HG03460 (cell line): ENCODE data around the gene ELOB.

Source experiments
- ATAC-seq: cut with Tn5 transposase; IDR thresholded peaks from one replicate; pipeline ENCODE4 v1.9.1; 2021; ENCODE audit not compliant: unreplicated experiment

The ELOB gene

DNA sequence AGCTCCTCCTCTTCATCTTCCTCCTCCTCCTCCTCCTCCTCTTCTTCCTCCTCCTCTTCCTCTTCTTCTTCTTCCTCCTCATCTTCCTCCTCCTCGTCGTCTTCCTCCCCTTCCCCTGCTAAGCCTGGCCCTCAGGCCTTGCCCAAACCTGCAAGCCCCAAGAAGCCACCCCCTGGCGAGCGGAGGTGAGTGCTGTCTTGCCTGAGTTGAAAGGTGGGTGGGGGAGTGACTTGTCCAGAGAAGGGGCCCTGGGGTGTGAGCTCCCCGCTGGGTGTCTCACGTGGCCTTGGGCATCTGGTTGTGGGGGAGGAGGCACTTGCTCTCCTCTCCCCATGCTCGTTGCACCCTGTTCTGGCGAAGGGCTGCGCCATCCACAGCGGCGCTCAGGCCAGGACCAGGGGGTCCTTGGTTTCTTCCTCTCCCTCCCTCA is 8.0 kb downstream of the ELOB start:
- ATAC-seq = no peak

GRCh38 chr16:2768403-2769089 is 8.5 kb downstream of the ELOB start:
- ATAC-seq = no peak

GRCh38 chr16:2767891-2768290 is 9.2 kb downstream of the ELOB start:
- no peak for ATAC-seq

- ATAC-seq = no peak
Observed at GRCh38 chr16:2767140-2767731, 9.8 kb downstream of the ELOB start.

GRCh38 chr16:2766430-2767139 is 10.5 kb downstream of the ELOB start:
- no peak for ATAC-seq

GRCh38 chr16:2765462-2766404 is 11.3 kb downstream of the ELOB start:
- no peak for ATAC-seq

- ATAC-seq = no peak
Observed at GRCh38 chr16:2764718-2765117, 12.4 kb downstream of the ELOB start.

- no peak for ATAC-seq
Observed at GRCh38 chr16:2763173-2763572, 13.9 kb downstream of the ELOB start.

- ATAC-seq = no peak
Observed at GRCh38 chr16:2762711-2763110, 14.4 kb downstream of the ELOB start.

DNA sequence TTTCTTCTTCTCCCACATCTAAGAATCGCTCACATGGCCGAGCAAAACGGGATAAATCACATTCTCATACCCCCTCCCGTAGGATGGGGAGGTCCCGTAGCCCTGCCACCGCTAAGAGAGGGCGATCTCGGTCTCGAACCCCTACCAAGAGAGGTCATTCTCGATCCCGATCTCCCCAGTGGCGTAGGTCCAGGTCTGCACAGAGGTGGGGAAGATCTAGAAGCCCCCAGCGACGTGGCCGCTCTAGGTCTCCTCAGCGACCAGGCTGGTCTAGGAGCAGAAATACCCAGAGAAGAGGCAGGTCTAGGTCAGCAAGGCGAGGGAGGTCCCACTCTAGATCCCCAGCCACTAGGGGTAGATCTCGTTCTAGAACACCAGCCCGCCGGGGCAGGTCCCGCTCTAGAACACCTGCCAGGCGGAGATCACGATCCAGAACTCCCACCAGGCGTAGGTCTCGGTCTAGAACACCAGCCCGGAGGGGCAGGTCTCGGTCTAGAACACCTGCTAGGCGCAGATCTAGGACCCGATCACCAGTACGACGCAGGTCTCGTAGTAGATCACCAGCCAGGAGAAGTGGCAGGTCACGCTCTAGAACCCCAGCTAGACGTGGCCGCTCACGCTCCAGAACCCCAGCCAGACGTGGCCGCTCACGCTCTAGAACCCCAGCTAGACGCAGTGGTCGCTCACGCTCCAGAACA is 15.0 kb downstream of the ELOB start:
- no peak for ATAC-seq

DNA sequence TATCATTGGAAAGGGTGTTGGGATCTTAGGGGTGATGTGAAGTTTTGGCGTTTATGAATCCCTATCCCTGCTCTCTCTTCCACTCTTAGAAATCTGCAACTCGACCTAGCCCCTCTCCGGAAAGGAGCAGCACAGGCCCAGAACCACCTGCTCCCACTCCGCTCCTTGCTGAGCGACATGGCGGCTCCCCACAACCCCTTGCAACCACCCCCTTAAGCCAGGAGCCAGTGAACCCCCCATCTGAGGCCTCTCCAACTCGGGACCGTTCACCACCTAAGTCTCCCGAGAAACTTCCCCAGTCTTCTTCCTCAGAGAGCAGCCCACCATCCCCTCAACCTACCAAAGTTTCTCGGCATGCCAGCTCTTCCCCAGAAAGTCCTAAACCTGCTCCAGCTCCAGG is 15.6 kb downstream of the ELOB start:
- ATAC-seq = no peak

DNA sequence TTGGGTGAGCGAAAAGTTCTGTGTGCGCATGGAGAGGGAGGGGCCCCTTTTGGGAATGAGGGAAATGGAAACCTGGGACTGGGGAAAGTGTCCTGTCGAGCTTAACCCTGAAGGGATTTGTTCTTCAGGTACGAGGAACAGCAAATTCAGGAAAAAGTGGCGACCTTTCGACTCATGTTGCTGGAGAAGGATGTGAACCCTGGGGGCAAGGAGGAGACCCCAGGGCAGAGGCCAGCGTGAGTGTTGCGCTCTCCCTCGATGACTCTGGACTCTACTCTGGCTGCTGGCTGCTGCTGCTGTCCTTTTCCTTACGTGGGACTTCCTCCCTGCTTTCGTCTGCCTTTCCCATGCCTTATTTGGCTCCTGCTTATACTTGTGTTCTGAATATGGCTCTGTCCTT is 19.7 kb downstream of the ELOB start:
- no peak for ATAC-seq

GRCh38 chr16:2756288-2757015 is 20.6 kb downstream of the ELOB start:
- ATAC-seq = no peak

DNA sequence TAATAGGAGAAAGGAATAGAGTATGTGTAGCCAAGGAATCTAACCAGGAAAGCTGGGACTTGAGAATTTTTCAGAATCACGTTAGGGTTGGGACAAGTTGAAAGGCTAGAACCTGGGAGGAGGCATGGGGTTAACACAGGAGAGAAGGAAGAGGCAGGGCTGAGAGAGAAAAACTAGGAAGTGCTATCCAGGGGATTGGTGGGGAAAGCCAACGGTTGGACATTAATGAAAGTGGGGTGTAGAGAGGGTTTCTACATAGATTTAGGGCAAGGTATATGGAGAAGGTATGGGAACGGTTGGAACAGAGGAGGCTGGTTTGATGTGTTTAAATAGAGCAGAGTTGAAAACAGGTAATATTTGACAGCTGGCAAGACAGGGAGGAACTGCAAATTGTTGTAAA is 21.9 kb downstream of the ELOB start:
- no peak for ATAC-seq

DNA sequence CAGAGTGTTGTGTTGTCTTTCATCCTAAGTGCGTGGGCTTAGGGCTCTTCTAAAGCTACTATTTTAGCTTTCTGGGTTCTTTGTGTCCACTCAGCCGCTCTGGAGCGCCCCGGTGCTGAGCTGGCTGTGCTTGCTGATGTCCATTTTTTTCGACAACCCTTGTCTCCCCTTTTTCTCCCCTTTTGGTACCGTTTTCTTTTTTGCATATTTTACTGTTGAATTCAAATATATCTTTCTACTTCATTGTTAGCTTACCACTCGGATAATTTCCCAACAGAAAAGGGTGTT is 23.4 kb downstream of the ELOB start:
- ATAC-seq = no peak

DNA sequence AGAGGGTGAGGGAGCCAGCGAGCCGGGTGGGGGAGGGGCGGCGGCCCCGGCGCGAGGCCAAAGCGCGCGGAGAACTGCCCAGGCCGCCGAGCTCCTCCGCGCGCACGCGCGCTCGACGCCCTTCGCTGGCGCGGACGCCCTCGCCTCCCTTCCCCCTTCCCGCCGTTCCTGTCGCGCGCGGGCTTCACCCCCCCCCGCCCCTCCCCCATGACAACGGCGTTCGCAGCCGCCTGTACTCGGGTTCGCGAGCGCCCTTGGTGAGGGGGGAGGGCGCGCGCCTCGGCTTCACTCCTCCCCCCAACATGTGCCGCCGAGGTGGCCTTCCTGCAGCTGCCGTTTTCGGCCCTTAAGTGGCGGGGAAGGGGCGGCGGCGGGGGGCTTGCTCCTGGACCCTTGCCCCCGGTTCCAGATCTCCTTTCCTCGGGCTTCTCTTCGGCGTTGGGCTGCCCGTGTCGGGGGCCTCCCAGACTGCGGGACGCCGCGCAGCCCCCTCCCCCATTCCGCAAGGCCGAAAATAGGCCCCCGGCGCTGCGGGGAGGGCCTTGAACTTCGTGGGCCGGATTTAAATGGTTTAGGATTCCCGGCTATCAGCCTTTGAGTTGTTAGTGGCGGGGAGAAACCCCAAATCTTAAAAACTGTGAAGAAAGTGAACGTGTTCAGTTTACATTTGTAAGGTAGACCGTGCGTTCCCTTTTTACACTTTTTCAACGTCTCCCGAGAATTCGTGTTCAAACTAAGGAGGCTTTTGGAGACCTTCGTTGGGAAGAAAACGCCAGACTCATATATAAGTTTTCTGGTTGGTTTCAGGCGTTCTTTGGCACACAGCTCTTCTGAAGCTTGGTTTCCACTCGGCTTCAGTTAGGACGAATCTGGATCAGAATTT is 24.0 kb downstream of the ELOB start:
- ATAC-seq = peak; percentile 29

- ATAC-seq = peak; percentile 73
Observed at GRCh38 chr16:2752035-2752849, 24.8 kb downstream of the ELOB start, which contains the start of gene SRRM2. Gene SRRM2, plus strand, starts transcription at chr16:2752638. Its CDS starts 3,727 bp downstream, at chr16:2756365.

DNA sequence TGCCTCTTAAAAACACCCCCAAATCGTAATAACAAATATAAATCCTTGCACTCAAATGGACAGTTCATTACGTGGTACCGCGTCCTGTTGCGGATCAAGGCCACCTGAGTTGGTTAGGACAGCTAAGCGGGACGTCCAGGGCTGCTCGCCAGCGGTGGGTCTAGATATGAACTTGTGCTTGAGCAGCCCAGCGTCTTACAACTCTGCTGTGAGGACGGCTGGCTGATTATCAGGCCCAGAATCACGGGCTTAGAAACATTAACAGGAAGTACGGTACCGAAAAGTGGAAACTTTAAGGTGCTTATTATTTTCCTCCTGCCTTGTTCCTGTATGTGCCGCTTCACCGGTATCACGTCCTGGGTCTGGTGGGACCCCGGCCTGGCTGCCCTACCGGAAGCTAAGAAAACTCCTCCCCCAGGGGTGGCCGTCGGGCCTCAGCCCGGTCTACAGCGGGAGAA is 25.5 kb downstream of the ELOB start:
- ATAC-seq = no peak
